ENCODE data around the gene ABCD1.

ABCD1 gene

GRCh38 chrX:153700376-153700945 lies 24.2 kb upstream of the ABCD1 start:
- no peaks in the 10 kb centered on the region for H4K20me1 ChIP-seq (ENCODE audit: insufficient read depth, low read length)
- H3K4me1 ChIP-seq (ENCODE audit: insufficient read depth, low read length, severe bottlenecking): no peaks in the 10 kb centered on the region
- TF ChIP-seq EZH2 (IDR thresholded peaks at IDR 0.05; ENCODE audit: borderline replicate concordance, low read length) (no peak), CTCF (IDR thresholded peaks at IDR 0.05; ENCODE audit: low read length) (no peak)
- H3K9ac ChIP-seq (ENCODE audit: low read length): no peak overlapping the region
- H3K79me2 ChIP-seq (ENCODE audit: insufficient read depth, low read length): no peaks in the 10 kb centered on the region
- H3K27me3 ChIP-seq (ENCODE audit: insufficient read depth, low read length): no peaks in the 10 kb centered on the region
- H3K36me3 ChIP-seq (ENCODE audit: insufficient read depth, low read length): peaks cover 5% of the 10 kb centered on the region
- H3K4me2 ChIP-seq (ENCODE audit: low read length): no peak overlapping the region
- H2AFZ ChIP-seq (ENCODE audit: low read length): no peak overlapping the region
- no peaks in the 10 kb centered on the region for H3K9me3 ChIP-seq (ENCODE audit: low read length)
- no peak overlapping the region for H3K4me3 ChIP-seq (ENCODE audit: low read depth, low read length, poor library complexity, severe bottlenecking)
- H3F3A ChIP-seq (ENCODE audit: insufficient read depth, low read length): no peaks in the 10 kb centered on the region
- no peaks in the 10 kb centered on the region for H3K9me2 ChIP-seq (ENCODE audit: low read depth, low read length)
- H3K27ac ChIP-seq (ENCODE audit: low read depth, low read length, poor library complexity, severe bottlenecking): no peak overlapping the region

- H3F3A ChIP-seq (ENCODE audit: insufficient read depth, low read length): no peaks in the 10 kb centered on the region
- no peaks in the 10 kb centered on the region for H3K9me2 ChIP-seq (ENCODE audit: low read depth, low read length)
- H2AFZ ChIP-seq (ENCODE audit: low read length): no peak overlapping the region
- no peak overlapping the region for H3K9ac ChIP-seq (ENCODE audit: low read length)
- peaks cover 5% of the 10 kb centered on the region for H3K36me3 ChIP-seq (ENCODE audit: insufficient read depth, low read length)
- H3K79me2 ChIP-seq (ENCODE audit: insufficient read depth, low read length): no peaks in the 10 kb centered on the region
- H3K4me2 ChIP-seq (ENCODE audit: low read length): no peak overlapping the region
- no peaks in the 10 kb centered on the region for H3K27me3 ChIP-seq (ENCODE audit: insufficient read depth, low read length)
- H3K9me3 ChIP-seq (ENCODE audit: low read length): no peaks in the 10 kb centered on the region
- no peak overlapping the region for H3K4me3 ChIP-seq (ENCODE audit: low read depth, low read length, poor library complexity, severe bottlenecking)
- no peaks in the 10 kb centered on the region for H4K20me1 ChIP-seq (ENCODE audit: insufficient read depth, low read length)
- H3K27ac ChIP-seq (ENCODE audit: low read depth, low read length, poor library complexity, severe bottlenecking): no peak overlapping the region
- no peak for TF ChIP-seq CTCF (IDR thresholded peaks at IDR 0.05; ENCODE audit: low read length)
- no peak for TF ChIP-seq EZH2 (IDR thresholded peaks at IDR 0.05; ENCODE audit: borderline replicate concordance, low read length)
- no peaks in the 10 kb centered on the region for H3K4me1 ChIP-seq (ENCODE audit: insufficient read depth, low read length, severe bottlenecking)
Measured at GRCh38 chrX:153700967-153701366, 23.7 kb upstream of the ABCD1 start.

- Histone ChIP-seq H3K27ac (ENCODE audit: low read depth, low read length, poor library complexity, severe bottlenecking) (no peak overlapping the region), H3K9me2 (ENCODE audit: low read depth, low read length) (no peaks in the 10 kb centered on the region), H3K9me3 (ENCODE audit: low read length) (no peaks in the 10 kb centered on the region), H3K79me2 (ENCODE audit: insufficient read depth, low read length) (no peaks in the 10 kb centered on the region), H3F3A (ENCODE audit: insufficient read depth, low read length) (no peaks in the 10 kb centered on the region), H3K4me2 (ENCODE audit: low read length) (no peak overlapping the region), H3K4me1 (ENCODE audit: insufficient read depth, low read length, severe bottlenecking) (no peaks in the 10 kb centered on the region), H3K27me3 (ENCODE audit: insufficient read depth, low read length) (no peaks in the 10 kb centered on the region), H3K4me3 (ENCODE audit: low read depth, low read length, poor library complexity, severe bottlenecking) (no peak overlapping the region), H3K9ac (ENCODE audit: low read length) (no peak overlapping the region), H4K20me1 (ENCODE audit: insufficient read depth, low read length) (no peaks in the 10 kb centered on the region), H2AFZ (ENCODE audit: low read length) (no peak overlapping the region), H3K36me3 (ENCODE audit: insufficient read depth, low read length) (peaks cover 5% of the 10 kb centered on the region)
- TF ChIP-seq EZH2 (IDR thresholded peaks at IDR 0.05; ENCODE audit: borderline replicate concordance, low read length) (no peak), CTCF (IDR thresholded peaks at IDR 0.05; ENCODE audit: low read length) (no peak)
Measured at GRCh38 chrX:153701706-153702105, 22.9 kb upstream of the ABCD1 start.

All from OCI-LY1 (cell line).